ENCODE results near the gene CD80. TPM values are rescaled to one million over a fixed set of nuclear protein-coding genes. Genes with fewer than 3 reads are reported as not detected.

The CD80 gene
- total RNA-seq, 1 donor from 2014 or later = not detected

- Mint-ChIP-seq H3K27me3 (ENCODE audit: unreplicated experiment) (peaks cover 4% of the 10 kb centered on the region), H3K4me1 (ENCODE audit: low read depth, unreplicated experiment) (no peaks in the 10 kb centered on the region), H3K27ac (ENCODE audit: unreplicated experiment) (no peak overlapping the region), H3K9me3 (ENCODE audit: unreplicated experiment) (peaks cover 2% of the 10 kb centered on the region), H3K4me3 (ENCODE audit: unreplicated experiment) (no peak overlapping the region), H3K36me3 (ENCODE audit: unreplicated experiment) (no peaks in the 10 kb centered on the region)
- no peak for DNase-seq
- no peak for TF ChIP-seq CTCF (IDR thresholded peaks at IDR 0.05; ENCODE audit: partially characterized antibody, unreplicated experiment)
Measured at GRCh38 chr3:119562307-119562961, 3.0 kb upstream of the CD80 start.

DNA sequence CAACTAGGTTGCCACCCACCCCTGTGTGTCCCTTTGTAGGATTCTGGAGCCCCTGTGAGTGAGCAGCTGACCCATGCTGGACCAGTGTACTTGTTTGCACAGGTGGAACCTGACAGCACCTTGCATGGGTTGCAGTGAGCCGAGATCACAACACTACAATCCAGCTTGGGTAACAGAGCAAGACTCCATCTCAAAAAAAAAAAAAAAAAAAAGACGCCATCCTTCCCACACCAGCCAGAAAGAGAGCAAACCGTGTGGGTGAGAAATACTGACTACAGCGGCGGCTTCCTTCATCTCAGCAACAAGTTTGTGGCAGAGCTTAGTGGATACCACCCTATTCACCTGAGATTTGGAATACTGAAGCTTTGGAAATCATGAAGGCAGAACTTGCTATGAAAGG, 746 bp upstream of the CD80 start:
- DNase-seq = no peak
- Mint-ChIP-seq H3K4me3 (ENCODE audit: unreplicated experiment) (no peak overlapping the region), H3K9me3 (ENCODE audit: unreplicated experiment) (peaks cover 2% of the 10 kb centered on the region), H3K36me3 (ENCODE audit: unreplicated experiment) (no peaks in the 10 kb centered on the region), H3K27ac (ENCODE audit: unreplicated experiment) (no peak overlapping the region), H3K4me1 (ENCODE audit: low read depth, unreplicated experiment) (no peaks in the 10 kb centered on the region), H3K27me3 (ENCODE audit: unreplicated experiment) (peaks cover 2% of the 10 kb centered on the region)
- no peak for TF ChIP-seq CTCF (IDR thresholded peaks at IDR 0.05; ENCODE audit: partially characterized antibody, unreplicated experiment)

- H3K36me3 Mint-ChIP-seq (ENCODE audit: unreplicated experiment) = no peaks in the 10 kb centered on the region
- no peak for TF ChIP-seq CTCF (IDR thresholded peaks at IDR 0.05; ENCODE audit: partially characterized antibody, unreplicated experiment)
- H3K27me3 Mint-ChIP-seq (ENCODE audit: unreplicated experiment) = peaks cover 2% of the 10 kb centered on the region
- peaks cover 5% of the 10 kb centered on the region for H3K9me3 Mint-ChIP-seq (ENCODE audit: unreplicated experiment)
- no peaks in the 10 kb centered on the region for H3K4me1 Mint-ChIP-seq (ENCODE audit: low read depth, unreplicated experiment)
- no peak for DNase-seq
- no peak overlapping the region for H3K4me3 Mint-ChIP-seq (ENCODE audit: unreplicated experiment)
- no peak overlapping the region for H3K27ac Mint-ChIP-seq (ENCODE audit: unreplicated experiment)
Measured at GRCh38 chr3:119558626-119559317, 642 bp downstream of the CD80 start.

DNA sequence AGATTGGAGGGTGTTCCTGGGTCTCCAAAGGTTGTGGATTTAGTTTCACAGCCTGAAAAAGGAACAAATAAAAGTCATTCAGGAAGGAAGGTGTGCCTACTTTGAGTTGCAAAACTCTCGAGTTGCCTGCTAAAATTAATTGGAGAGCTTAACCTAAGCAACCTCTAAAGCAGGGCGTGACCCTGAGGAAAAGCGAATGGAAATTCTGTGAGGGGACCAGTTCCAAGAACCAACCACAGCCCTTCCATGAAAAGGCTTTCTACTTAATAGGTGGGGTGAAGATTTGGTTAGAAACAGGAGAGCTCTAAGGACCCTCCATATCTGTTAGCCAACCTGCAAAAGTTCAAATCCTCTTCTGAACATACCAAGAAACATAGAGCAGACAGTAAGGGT, 1.5 kb downstream of the CD80 start:
- H3K27ac Mint-ChIP-seq (ENCODE audit: unreplicated experiment) = no peak overlapping the region
- H3K9me3 Mint-ChIP-seq (ENCODE audit: unreplicated experiment) = peaks cover 5% of the 10 kb centered on the region
- H3K4me3 Mint-ChIP-seq (ENCODE audit: unreplicated experiment) = no peak overlapping the region
- no peaks in the 10 kb centered on the region for H3K36me3 Mint-ChIP-seq (ENCODE audit: unreplicated experiment)
- no peak for DNase-seq
- TF ChIP-seq CTCF (IDR thresholded peaks at IDR 0.05; ENCODE audit: partially characterized antibody, unreplicated experiment) = no peak
- peaks cover 2% of the 10 kb centered on the region for H3K27me3 Mint-ChIP-seq (ENCODE audit: unreplicated experiment)
- H3K4me1 Mint-ChIP-seq (ENCODE audit: low read depth, unreplicated experiment) = no peaks in the 10 kb centered on the region

GRCh38 chr3:119557192-119557876, 2.1 kb downstream of the CD80 start:
- no peak for DNase-seq
- H3K4me1 Mint-ChIP-seq (ENCODE audit: low read depth, unreplicated experiment) = no peaks in the 10 kb centered on the region
- peaks cover 5% of the 10 kb centered on the region for H3K9me3 Mint-ChIP-seq (ENCODE audit: unreplicated experiment)
- no peak overlapping the region for H3K4me3 Mint-ChIP-seq (ENCODE audit: unreplicated experiment)
- no peak for TF ChIP-seq CTCF (IDR thresholded peaks at IDR 0.05; ENCODE audit: partially characterized antibody, unreplicated experiment)
- no peaks in the 10 kb centered on the region for H3K36me3 Mint-ChIP-seq (ENCODE audit: unreplicated experiment)
- peaks cover 2% of the 10 kb centered on the region for H3K27me3 Mint-ChIP-seq (ENCODE audit: unreplicated experiment)
- H3K27ac Mint-ChIP-seq (ENCODE audit: unreplicated experiment) = no peak overlapping the region

All from glutamatergic neuron (in vitro differentiated cells).